ENCODE measurements around the gene CYSRT1. TPM values are rescaled to one million over a fixed set of nuclear protein-coding genes. Genes with fewer than 3 reads are reported as not detected.
A peak's percentile ranks its signal among the peaks of the same experiment; 100 is the strongest.

The CYSRT1 gene, protein sequence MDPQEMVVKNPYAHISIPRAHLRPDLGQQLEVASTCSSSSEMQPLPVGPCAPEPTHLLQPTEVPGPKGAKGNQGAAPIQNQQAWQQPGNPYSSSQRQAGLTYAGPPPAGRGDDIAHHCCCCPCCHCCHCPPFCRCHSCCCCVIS
- total RNA-seq (2012; rRNA removed), result 0.22 and 1.0 TPM in 2 replicates

DNA sequence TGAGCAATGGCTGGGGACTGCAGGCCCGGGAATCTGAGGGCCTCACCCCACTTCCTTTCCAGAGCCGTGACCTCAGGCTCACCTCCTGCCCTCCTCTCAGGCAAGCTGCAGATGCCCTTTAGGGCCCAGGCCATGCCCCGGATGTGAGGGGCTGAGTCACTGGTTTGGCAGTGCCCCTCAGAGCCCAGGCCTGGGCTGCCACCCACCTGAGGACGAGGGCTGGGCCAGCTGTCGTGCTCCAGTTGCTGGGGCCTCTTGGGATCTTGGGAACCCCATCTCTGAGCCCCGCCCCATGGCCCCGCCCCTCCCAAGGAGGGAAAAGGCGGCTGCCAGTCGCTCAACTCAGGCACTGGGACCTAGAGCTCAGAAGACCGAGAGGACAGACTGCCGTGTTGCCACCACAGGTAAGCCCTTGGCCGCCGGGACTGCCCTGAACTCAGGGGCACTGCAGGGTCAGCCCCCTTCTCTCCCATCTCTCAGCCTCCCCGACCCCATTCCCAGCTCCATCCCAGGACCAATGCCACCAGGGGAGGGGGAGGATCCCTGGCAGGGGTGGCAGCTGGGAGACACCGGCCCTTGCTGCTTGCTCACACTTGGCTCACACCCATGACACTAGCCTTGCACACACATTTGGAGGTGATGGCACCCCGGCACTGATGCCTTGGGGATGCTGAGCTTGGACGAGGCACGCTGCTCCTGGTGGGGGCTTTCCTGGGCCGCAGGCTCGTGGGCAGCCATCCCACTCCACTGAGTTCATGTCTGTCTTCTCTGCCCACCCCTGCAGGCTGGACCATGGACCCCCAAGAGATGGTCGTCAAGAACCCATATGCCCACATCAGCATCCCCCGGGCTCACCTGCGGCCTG, at the start of gene CYSRT1:
CYSRT1 (plus strand) TSS at position 345 of the 865 bp plus-strand sequence; CDS start at position 793, 448 bp downstream.
- Histone ChIP-seq H3K27me3 (ENCODE audit: control insufficient read depth, insufficient read depth, low read length) (no peaks in the 10 kb centered on the region), H3K9ac (ENCODE audit: low read depth, low read length) (peak within 1 kb of the TSS; percentile 99), H3K36me3 (ENCODE audit: insufficient read depth, low read length) (no peaks in the 10 kb centered on the region), H3K4me2 (ENCODE audit: low read length) (peak within 1 kb of the TSS; percentile 98), H3K4me1 (ENCODE audit: control insufficient read depth, insufficient read depth, low read length) (peaks cover 42% of the 10 kb centered on the region), H3K9me3 (replicated peaks; ENCODE audit: low read length) (no peaks in the 10 kb centered on the region), H3K4me3 (ENCODE audit: low read length) (peak within 1 kb of the TSS; percentile 96)

DNA sequence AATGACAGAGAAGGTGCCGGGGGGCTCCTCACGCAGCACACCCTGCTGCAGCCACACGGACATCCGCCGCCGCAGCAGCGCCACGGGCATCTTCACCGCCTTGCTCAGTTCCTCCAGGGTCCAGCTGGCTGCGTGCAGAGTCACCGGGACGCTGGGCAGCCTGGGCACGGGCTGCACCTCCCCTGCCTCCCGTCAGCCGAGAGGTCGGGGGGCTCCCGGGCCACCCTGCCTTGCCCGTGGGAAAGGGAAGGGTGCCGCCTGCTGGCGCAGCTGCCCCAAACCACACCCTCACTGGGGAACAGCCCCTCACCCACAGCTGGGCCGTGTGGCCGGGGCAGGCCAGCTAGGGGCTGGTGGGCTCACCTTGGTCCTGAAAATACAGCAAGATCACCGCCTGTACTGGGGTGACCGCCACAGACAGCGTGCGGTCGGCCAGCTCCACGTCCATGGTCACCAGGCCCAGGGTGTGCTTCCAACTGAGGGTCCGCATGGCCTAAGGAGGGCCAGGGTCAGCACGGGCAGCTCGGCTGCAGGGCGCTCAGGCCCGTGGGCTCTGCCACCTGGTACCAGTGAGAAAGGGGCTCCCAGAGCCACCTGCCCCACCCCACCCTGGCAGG, 49.5 kb upstream of the CYSRT1 start:
- Histone ChIP-seq H3K4me3 (ENCODE audit: low read length) (no peak overlapping the region), H3K4me1 (ENCODE audit: control insufficient read depth, insufficient read depth, low read length) (no peaks in the 10 kb centered on the region), H3K27me3 (ENCODE audit: control insufficient read depth, insufficient read depth, low read length) (peaks cover 47% of the 10 kb centered on the region), H3K4me2 (ENCODE audit: low read length) (no peak overlapping the region), H3K9ac (ENCODE audit: low read depth, low read length) (no peak overlapping the region), H3K36me3 (ENCODE audit: insufficient read depth, low read length) (peaks cover 33% of the 10 kb centered on the region), H3K9me3 (replicated peaks; ENCODE audit: low read length) (no peaks in the 10 kb centered on the region)

DNA sequence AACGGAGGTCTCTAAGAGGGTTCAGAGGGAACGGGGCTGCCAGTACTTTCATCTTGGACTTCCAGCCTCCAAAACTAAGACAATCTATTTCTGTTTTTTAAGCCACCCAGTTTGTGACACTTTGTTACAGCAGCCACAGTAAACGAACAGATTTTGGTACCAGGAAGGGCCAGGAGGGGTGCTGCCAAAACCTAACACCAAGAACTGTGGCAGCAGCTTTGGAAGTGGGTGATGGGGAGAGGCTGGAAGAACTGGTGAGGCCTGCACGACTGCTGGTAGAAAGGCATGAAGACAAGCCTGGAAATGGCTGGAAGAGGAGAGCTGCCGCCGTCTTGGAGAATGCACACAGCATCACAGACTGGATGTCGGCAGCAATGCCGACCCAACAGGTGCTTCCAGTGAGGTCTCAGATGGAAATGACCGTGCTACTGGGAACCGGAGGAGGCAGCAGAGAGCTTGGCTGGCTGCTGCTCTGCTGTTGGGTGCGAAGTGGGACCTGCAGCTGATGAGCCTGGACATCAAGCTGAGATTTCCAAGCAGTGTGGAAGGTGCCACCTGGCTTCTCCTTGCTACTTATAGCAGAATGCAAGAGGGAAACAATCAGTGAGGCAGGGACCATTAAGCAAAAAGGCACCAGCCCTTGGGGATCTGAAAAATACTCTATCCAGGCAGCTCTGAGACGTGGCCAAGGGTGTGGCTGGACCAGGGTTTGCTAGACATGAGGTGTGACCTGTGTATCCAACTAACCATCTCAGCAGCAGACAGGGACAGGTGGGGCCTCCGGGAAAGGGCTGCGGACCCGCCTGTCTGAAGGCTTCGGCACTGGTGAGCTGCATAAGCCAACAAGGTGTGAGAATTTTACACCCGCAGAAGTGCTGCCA, 48.4 kb upstream of the CYSRT1 start:
- Histone ChIP-seq H3K4me1 (ENCODE audit: control insufficient read depth, insufficient read depth, low read length) (no peaks in the 10 kb centered on the region), H3K9ac (ENCODE audit: low read depth, low read length) (no peak overlapping the region), H3K9me3 (replicated peaks; ENCODE audit: low read length) (no peaks in the 10 kb centered on the region), H3K4me3 (ENCODE audit: low read length) (no peak overlapping the region), H3K27me3 (ENCODE audit: control insufficient read depth, insufficient read depth, low read length) (peaks cover 36% of the 10 kb centered on the region), H3K4me2 (ENCODE audit: low read length) (no peak overlapping the region), H3K36me3 (ENCODE audit: insufficient read depth, low read length) (peaks cover 39% of the 10 kb centered on the region)

DNA sequence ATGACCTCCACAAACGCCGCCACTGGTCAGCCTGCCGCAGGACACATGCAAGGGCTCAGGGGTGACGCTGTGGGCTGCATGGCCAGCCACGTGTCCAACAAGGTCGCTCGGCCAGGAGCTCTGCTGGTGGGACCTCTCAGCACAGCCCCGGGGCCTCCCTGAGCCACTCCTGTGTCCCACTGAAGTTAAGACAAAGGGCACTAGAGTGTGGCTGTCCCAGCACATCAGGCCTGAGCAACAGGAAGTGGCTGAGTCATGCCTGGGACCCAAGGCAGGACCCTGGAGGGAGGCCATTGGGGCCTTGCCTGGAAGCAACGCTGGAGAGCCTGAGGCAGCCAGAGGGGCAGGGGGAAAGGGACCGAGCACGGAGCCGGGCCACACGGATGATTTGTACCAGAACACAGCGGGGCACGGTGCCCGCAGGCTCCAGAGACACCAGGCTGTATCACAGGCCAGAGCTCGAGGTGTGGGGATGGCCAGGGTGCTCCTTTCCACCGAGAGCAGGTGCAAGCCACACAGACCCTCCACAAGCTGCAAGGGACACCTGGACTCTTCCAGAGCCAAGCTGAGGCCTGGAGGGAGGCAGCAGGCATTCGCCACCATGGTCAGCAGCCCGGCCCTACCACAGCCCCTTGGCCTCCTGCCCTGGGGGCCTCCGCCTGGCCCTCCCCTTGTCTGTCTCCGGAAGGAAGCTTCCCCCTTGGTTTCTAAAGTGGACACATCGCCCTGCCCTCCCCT, 46.6 kb upstream of the CYSRT1 start:
- Histone ChIP-seq H3K4me3 (ENCODE audit: low read length) (no peak overlapping the region), H3K4me1 (ENCODE audit: control insufficient read depth, insufficient read depth, low read length) (no peaks in the 10 kb centered on the region), H3K27me3 (ENCODE audit: control insufficient read depth, insufficient read depth, low read length) (peaks cover 19% of the 10 kb centered on the region), H3K36me3 (ENCODE audit: insufficient read depth, low read length) (peaks cover 50% of the 10 kb centered on the region), H3K9me3 (replicated peaks; ENCODE audit: low read length) (no peaks in the 10 kb centered on the region), H3K4me2 (ENCODE audit: low read length) (no peak overlapping the region), H3K9ac (ENCODE audit: low read depth, low read length) (no peak overlapping the region)

DNA sequence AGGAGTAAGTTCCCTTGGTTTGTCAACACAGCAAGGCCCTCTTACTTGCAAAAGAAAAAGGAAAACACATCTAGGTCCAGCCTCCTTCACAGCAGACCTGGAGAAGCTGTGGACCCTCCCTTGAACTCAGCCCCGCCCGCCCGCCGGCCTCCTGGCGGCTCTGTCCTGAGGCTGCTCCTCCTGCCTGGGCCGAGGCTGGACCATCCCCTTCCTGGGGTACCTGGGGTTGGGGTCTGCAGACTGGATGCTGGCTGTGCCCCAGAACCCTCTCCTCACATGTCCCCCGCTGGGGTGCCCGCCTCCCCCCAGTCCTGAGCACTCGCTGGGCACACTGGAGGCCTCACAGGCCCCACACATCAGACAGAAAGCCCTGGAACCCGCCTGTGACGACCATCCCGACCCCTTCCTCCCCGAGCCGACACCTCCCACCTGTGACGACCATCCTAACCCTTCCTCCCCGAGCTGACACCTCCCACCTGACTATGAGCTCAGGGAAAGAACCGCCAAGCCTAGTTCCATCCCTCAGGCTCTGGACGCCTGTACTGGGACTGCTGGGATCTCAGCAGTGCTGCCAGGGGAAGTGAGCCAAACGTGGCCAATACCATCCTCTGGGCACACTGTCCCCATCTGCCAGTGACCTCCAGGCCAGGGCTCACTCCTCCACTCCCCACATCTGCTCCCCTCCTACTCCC, 45.9 kb upstream of the CYSRT1 start:
- Histone ChIP-seq H3K9ac (ENCODE audit: low read depth, low read length) (no peak overlapping the region), H3K36me3 (ENCODE audit: insufficient read depth, low read length) (peaks cover 57% of the 10 kb centered on the region)

DNA sequence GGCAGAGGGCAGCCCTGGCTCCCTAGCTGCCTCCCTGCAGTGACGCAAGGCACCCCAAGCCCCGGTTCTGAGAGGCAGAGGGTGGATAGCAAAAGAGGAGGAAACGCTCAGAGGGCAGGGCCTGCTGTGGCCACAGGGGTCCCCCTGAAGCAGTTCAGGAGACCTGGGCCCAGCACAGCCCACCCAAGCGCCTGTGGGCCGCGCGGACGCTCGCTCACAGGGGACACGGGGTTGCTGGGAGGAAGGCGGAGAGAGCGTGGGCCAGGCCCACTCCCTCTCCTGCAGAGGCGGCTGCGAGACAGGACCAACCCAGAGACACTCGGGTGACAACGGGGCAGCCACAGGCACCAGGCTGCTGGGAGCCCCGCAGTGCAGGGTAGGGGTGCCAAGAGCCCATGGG, 45.2 kb upstream of the CYSRT1 start:
- Histone ChIP-seq H3K4me3 (ENCODE audit: low read length) (no peak overlapping the region), H3K27me3 (ENCODE audit: control insufficient read depth, insufficient read depth, low read length) (peaks cover 9% of the 10 kb centered on the region), H3K4me1 (ENCODE audit: control insufficient read depth, insufficient read depth, low read length) (no peaks in the 10 kb centered on the region), H3K4me2 (ENCODE audit: low read length) (no peak overlapping the region), H3K9me3 (replicated peaks; ENCODE audit: low read length) (no peaks in the 10 kb centered on the region), H3K36me3 (ENCODE audit: insufficient read depth, low read length) (peaks cover 64% of the 10 kb centered on the region), H3K9ac (ENCODE audit: low read depth, low read length) (no peak overlapping the region)

More for the DNA sequence above, 45.9 kb upstream of the CYSRT1 start:
- Histone ChIP-seq H3K27me3 (ENCODE audit: control insufficient read depth, insufficient read depth, low read length) (peaks cover 13% of the 10 kb centered on the region), H3K4me2 (ENCODE audit: low read length) (no peak overlapping the region), H3K4me3 (ENCODE audit: low read length) (no peak overlapping the region), H3K4me1 (ENCODE audit: control insufficient read depth, insufficient read depth, low read length) (no peaks in the 10 kb centered on the region), H3K9me3 (replicated peaks; ENCODE audit: low read length) (no peaks in the 10 kb centered on the region)

DNA sequence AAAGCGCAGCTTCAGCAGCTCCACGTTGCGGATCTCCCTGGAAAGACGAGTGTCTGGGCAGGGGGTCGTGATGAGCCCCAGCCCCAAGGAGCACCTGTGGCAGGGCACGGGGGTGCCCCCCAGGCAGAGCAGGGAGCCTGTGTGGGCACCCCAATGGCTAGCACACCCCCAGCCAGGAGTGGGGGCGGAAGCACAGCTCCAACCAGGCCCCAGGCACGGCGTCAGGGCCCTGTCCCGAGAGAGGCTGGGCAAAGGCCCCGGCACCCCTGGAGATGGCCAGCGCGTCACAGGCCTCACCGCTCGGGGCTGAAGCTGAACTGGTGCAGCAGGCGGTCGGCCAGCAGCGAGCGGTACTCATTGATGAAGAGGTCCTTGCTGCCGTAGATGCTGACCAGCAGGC, 44.5 kb upstream of the CYSRT1 start:
- H3K27me3 ChIP-seq (ENCODE audit: control insufficient read depth, insufficient read depth, low read length), result peaks cover 3% of the 10 kb centered on the region
- no peak overlapping the region for H3K4me2 ChIP-seq (ENCODE audit: low read length)
- H3K9ac ChIP-seq (ENCODE audit: low read depth, low read length), result no peak overlapping the region
- H3K9me3 ChIP-seq (replicated peaks; ENCODE audit: low read length), result no peaks in the 10 kb centered on the region
- no peak overlapping the region for H3K4me3 ChIP-seq (ENCODE audit: low read length)
- no peaks in the 10 kb centered on the region for H3K4me1 ChIP-seq (ENCODE audit: control insufficient read depth, insufficient read depth, low read length)
- peaks cover 67% of the 10 kb centered on the region for H3K36me3 ChIP-seq (ENCODE audit: insufficient read depth, low read length)

DNA sequence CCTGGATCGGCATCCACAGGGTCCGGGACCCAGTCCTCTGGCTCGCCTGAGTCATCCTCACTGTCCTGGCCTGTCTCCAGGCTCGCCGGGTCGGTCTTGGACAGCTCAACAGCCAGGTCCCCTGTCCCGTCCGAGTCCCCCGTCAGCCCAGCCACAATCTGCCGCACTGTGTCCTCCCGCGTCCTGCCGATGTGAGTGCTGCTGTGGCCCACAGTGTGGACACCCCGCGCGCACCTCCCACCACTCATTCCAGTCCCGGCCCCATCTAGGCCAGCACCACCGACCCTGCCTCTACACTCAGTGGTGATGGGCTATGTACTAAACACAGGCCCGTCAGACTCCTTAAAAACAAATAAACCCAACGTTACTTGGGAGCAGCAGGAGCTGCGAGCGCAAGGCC, 43.3 kb upstream of the CYSRT1 start:
- Histone ChIP-seq H3K27me3 (ENCODE audit: control insufficient read depth, insufficient read depth, low read length) (no peaks in the 10 kb centered on the region), H3K36me3 (ENCODE audit: insufficient read depth, low read length) (peaks cover 73% of the 10 kb centered on the region), H3K4me1 (ENCODE audit: control insufficient read depth, insufficient read depth, low read length) (peaks cover 4% of the 10 kb centered on the region), H3K4me2 (ENCODE audit: low read length) (no peak overlapping the region), H3K9me3 (replicated peaks; ENCODE audit: low read length) (no peaks in the 10 kb centered on the region), H3K4me3 (ENCODE audit: low read length) (no peak overlapping the region), H3K9ac (ENCODE audit: low read depth, low read length) (no peak overlapping the region)

DNA sequence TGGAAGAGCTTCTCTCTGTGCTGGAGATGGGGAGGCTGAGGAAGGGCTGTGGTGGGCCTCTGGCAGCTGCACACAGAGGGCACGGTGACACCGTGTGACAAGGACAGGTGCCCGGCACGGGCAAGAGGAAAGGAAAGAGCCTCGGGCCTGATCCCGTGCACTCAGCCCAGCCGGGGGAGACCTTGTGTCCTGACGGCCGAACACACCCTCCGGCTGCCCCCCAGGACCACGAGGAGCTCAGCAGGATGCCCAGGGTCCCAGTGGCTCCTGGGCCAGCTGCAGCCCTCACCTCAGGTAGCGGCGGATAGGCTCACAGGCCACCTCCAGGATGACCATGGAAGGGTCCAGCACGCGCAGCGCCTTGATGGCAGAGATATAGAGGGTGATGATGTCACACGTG, 42.1 kb upstream of the CYSRT1 start:
- H3K4me3 ChIP-seq (ENCODE audit: low read length), result no peak overlapping the region
- H3K4me2 ChIP-seq (ENCODE audit: low read length), result no peak overlapping the region
- H3K27me3 ChIP-seq (ENCODE audit: control insufficient read depth, insufficient read depth, low read length), result no peaks in the 10 kb centered on the region
- H3K4me1 ChIP-seq (ENCODE audit: control insufficient read depth, insufficient read depth, low read length), result peaks cover 15% of the 10 kb centered on the region
- peaks cover 65% of the 10 kb centered on the region for H3K36me3 ChIP-seq (ENCODE audit: insufficient read depth, low read length)
- H3K9me3 ChIP-seq (replicated peaks; ENCODE audit: low read length), result no peaks in the 10 kb centered on the region
- no peak overlapping the region for H3K9ac ChIP-seq (ENCODE audit: low read depth, low read length)

DNA sequence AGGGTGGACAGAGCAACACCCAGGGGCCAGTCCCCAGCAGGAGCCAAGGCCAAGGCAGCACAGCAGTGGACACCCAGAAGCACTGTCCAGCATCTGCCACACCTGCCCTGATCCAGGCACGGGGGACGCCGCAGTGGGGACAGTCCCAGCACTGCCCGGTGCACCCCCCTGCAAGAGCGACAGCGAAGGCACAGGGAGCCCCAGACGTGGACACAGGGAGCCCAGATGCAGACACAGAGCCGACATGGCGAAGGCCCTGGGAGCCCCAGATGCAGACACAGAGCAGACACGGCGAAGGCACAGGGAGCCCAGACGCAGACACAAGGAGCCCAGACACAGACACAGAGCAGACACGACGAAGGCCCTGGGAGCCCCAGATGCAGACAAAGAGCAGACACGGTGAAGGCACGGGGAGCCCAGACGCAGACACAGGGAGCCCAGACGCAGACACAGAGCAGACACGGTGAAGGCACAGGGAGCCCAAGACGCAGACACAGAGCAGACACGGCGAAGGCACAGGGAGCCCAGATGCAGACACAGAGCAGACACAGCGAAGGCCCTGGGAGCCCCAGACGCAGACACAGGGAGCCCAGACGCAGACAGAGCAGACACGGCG, 40.9 kb upstream of the CYSRT1 start:
- no peak overlapping the region for H3K9ac ChIP-seq (ENCODE audit: low read depth, low read length)
- peaks cover 54% of the 10 kb centered on the region for H3K36me3 ChIP-seq (ENCODE audit: insufficient read depth, low read length)
- no peak overlapping the region for H3K4me3 ChIP-seq (ENCODE audit: low read length)
- no peaks in the 10 kb centered on the region for H3K9me3 ChIP-seq (replicated peaks; ENCODE audit: low read length)
- H3K4me2 ChIP-seq (ENCODE audit: low read length), result no peak overlapping the region
- no peaks in the 10 kb centered on the region for H3K27me3 ChIP-seq (ENCODE audit: control insufficient read depth, insufficient read depth, low read length)
- H3K4me1 ChIP-seq (ENCODE audit: control insufficient read depth, insufficient read depth, low read length), result peaks cover 15% of the 10 kb centered on the region
